ENCODE measurements around the gene CTIF. TPM values are rescaled to one million over a fixed set of nuclear protein-coding genes. Genes with fewer than 3 reads are reported as not detected.

CTIF gene
- total RNA-seq, 2 experiments from 2014 or later: 3.6 to 4.1 TPM

DNA sequence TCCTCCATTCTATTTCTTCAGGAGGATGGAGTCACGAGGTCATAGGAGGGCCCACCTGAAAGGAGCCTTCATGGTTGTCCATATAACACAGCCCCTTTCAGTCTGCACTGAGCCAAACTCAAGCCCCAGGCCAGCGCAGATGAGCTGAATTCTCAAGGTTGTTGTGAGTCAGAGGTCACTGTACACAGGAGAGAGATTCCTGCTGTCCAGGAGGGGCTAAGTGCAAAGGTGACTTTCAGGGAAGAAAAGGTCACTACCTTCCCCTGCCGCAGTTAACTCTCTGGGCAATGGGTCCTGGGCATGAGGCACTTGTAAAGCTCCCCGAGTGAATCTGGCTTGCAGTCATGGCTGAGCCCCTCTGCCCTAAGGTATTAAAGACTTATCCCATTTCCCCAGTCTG lies 150.7 kb downstream of the CTIF start:
- H3K36me3 Mint-ChIP-seq (ENCODE audit: low read depth): no peaks in the 10 kb centered on the region
- H3K27ac Mint-ChIP-seq: no peak overlapping the region
- no peaks in the 10 kb centered on the region for H3K9me3 Mint-ChIP-seq
- H3K4me3 Mint-ChIP-seq: no peak overlapping the region
- intact Hi-C loops (cut with micrococcal nuclease): no loop called here
- no peak for DNase-seq
- no peaks in the 10 kb centered on the region for H3K4me1 Mint-ChIP-seq (ENCODE audit: low read depth)
- CTCF ChIA-PET: interaction anchor here (1.1 kb wide), 1 partner anchor 16 kb away, joined by 4 read pairs; no protein-coding TSS in a partner anchor
- H3K27me3 Mint-ChIP-seq (ENCODE audit: low read depth): no peaks in the 10 kb centered on the region

DNA sequence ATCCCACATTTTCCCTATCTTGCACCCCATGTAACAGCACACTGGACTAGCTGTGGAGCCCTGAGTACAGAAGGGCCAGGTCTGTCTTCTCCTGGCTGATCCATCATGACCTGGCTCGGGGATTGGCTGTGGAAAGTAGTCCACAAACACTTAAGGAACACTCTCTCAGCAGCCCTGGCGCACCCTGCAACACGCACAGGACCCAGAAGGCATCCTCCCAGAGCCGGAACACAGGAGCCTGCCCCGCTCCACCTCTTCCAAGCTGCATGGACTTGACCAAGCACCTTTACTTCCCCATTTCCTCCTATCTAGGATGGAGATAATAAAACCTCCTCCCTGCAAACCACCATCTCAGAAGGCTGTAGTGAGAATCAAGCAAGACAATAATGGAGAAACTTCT lies 151.7 kb downstream of the CTIF start:
- no peaks in the 10 kb centered on the region for H3K9me3 Mint-ChIP-seq
- H3K36me3 Mint-ChIP-seq (ENCODE audit: low read depth): no peaks in the 10 kb centered on the region
- H3K4me3 Mint-ChIP-seq: no peak overlapping the region
- intact Hi-C loops (cut with micrococcal nuclease): no loop called here
- no peak overlapping the region for H3K27ac Mint-ChIP-seq
- H3K4me1 Mint-ChIP-seq (ENCODE audit: low read depth): no peaks in the 10 kb centered on the region
- CTCF ChIA-PET: interaction anchor here (0.6 kb wide), 1 partner anchor 455 kb away, joined by 3 read pairs; no protein-coding TSS in a partner anchor
- no peak for DNase-seq
- no peaks in the 10 kb centered on the region for H3K27me3 Mint-ChIP-seq (ENCODE audit: low read depth)

DNA sequence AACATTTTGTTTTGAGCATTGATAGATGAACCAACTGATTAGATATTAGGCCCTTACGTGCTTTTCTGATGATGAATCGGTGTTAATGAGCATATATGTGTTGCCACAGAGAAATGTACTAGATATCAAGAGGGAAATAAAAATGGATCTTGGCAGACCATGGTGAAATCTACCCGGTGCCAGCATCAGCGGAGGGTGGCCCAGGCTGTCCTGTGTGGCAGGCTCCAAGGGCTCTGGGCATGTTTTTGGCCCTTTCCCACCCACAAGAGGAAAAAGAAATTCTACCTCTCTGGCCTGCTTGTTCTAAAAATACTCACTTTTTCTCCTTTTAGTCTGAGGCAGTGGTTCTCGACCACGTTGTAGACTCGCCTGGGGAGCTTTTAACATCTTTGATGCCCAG lies 154.2 kb downstream of the CTIF start:
- no peak for DNase-seq
- no peak overlapping the region for H3K27ac Mint-ChIP-seq
- H3K36me3 Mint-ChIP-seq (ENCODE audit: low read depth): no peaks in the 10 kb centered on the region
- no peaks in the 10 kb centered on the region for H3K4me1 Mint-ChIP-seq (ENCODE audit: low read depth)
- H3K27me3 Mint-ChIP-seq (ENCODE audit: low read depth): no peaks in the 10 kb centered on the region
- intact Hi-C loops (cut with micrococcal nuclease): no loop called here
- no peak overlapping the region for H3K4me3 Mint-ChIP-seq
- CTCF ChIA-PET: no interaction called here
- H3K9me3 Mint-ChIP-seq: no peaks in the 10 kb centered on the region

DNA sequence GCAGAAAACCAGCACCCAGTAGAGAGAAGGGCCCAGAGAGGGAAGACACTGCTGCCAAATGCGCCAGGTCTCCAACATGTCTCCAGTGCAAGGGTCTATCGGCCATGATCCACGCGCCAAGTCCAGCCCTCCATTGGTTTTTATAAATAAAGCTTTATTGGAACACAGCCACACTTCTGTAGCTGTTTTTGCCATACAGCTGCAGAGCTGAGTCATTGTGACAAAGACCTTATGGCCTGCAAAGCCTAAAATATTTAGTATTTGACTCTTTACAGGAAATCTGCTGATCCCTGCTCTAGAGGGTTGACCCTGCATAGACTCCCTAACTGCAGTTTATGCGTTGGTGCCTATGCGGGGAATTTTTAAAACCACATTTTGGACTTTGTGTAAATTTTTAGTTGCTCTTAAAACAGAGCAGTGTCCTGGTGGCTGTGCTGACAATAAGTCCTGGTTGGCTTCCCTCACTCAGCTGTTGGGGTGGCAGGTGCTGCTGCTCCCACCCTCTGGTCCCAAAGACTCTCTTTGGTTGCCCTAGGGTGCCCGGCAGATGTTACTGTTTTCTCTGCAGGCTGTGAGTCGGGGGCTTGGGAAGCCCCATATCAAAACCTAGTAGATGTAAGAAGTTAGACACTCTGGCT lies 154.9 kb downstream of the CTIF start:
- no peak for DNase-seq
- Mint-ChIP-seq H3K27ac (no peak overlapping the region), H3K4me3 (no peak overlapping the region), H3K27me3 (ENCODE audit: low read depth) (no peaks in the 10 kb centered on the region), H3K36me3 (ENCODE audit: low read depth) (no peaks in the 10 kb centered on the region), H3K4me1 (ENCODE audit: low read depth) (no peaks in the 10 kb centered on the region), H3K9me3 (no peaks in the 10 kb centered on the region)
- CTCF ChIA-PET: no interaction called here
- intact Hi-C loops (cut with micrococcal nuclease): no loop called here

DNA sequence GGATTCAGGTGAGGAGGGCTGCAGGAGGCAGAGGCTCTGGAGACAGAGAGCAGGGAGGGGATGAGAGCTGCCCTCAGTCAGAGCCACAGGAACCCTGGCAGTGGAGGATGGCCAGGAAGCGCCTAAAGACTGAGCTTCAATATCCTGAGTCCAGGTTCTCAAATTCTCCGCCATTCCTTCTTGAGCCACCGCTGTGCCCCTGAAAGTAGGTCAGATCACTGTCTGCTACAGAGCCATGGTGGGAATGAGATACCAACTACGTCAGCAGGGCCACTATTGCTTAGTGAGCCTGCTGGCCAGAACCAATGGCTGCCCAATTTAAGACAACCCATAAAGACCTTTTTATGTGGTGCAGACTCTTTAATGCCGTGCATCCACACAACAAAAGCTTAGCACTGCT lies 155.5 kb downstream of the CTIF start:
- Mint-ChIP-seq H3K4me3 (no peak overlapping the region), H3K4me1 (ENCODE audit: low read depth) (no peaks in the 10 kb centered on the region), H3K9me3 (no peaks in the 10 kb centered on the region), H3K27me3 (ENCODE audit: low read depth) (no peaks in the 10 kb centered on the region), H3K27ac (no peak overlapping the region), H3K36me3 (ENCODE audit: low read depth) (no peaks in the 10 kb centered on the region)
- CTCF ChIA-PET: no interaction called here
- DNase-seq: no peak
- intact Hi-C loops (cut with micrococcal nuclease): no loop called here

DNA sequence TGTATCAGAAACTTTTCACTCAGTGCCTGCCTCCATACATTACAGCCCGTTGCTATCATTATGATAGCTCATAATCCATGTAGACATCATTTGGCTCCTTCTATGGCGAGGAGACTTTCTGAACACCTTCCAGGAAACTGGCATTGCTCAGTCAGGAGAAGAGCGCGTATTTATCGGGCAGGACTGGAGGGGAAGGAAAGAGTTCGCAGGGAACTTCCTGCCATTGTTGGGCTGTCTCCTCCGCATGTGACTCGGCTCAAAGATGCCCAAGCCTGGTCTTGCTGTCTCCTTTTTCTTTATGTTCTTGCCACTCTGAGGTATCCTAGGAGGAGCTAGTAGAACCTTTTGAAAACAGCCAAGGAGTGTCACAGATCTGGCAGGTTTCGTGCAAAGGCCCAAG lies 156.8 kb downstream of the CTIF start:
- Mint-ChIP-seq H3K27ac (no peak overlapping the region), H3K4me1 (ENCODE audit: low read depth) (no peaks in the 10 kb centered on the region)

DNA sequence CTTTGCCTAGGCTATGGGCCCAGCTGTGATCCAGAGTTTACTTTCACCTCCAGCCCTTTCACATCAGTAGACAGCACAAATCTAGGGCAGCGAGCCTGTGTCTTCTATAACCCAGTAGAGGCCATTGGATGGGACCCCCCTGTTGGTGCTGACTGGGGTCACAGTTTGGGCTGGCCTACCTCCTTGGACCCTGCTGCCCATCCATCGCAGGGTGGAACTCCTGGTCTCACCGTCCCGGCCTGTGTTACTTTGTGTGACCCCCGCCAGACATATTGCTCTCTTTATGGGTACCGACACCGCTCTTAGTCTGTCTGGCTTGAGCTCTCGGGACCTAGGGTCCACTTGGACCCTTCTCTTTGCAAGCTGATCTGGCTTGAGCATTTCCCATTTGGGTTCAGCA lies 157.4 kb downstream of the CTIF start:
- H3K4me3 Mint-ChIP-seq: no peak overlapping the region
- H3K27ac Mint-ChIP-seq: no peak overlapping the region
- CTCF ChIA-PET: no interaction called here
- intact Hi-C loops (cut with micrococcal nuclease): no loop called here
- no peaks in the 10 kb centered on the region for H3K9me3 Mint-ChIP-seq
- no peak for DNase-seq
- no peaks in the 10 kb centered on the region for H3K4me1 Mint-ChIP-seq (ENCODE audit: low read depth)
- H3K27me3 Mint-ChIP-seq (ENCODE audit: low read depth): no peaks in the 10 kb centered on the region
- no peaks in the 10 kb centered on the region for H3K36me3 Mint-ChIP-seq (ENCODE audit: low read depth)

More for the DNA sequence above, 156.8 kb downstream of the CTIF start:
- intact Hi-C loops (cut with micrococcal nuclease): no loop called here
- no peak overlapping the region for H3K4me3 Mint-ChIP-seq
- H3K36me3 Mint-ChIP-seq (ENCODE audit: low read depth): no peaks in the 10 kb centered on the region
- H3K27me3 Mint-ChIP-seq (ENCODE audit: low read depth): no peaks in the 10 kb centered on the region
- CTCF ChIA-PET: no interaction called here
- DNase-seq: no peak
- no peaks in the 10 kb centered on the region for H3K9me3 Mint-ChIP-seq

DNA sequence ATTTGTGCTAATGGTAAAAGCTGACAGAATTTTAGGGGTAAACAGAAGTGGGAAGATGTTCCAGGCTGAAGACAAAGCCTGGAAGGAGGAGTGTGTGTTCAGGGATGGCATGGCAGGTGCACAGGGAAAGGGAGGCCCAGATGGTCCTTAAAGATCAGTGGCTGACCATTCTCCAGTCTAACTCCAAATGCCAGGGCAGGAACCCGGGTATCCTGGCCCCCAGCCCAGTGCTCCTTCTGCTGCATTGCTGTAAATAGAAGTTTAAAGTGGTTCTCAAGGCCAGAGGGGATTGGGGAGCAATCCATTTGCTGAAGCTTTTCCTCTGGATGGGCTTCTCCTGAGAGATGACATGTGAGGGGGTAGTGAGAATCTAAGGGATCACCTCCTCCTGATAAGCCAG lies 158.6 kb downstream of the CTIF start:
- H3K4me1 Mint-ChIP-seq (ENCODE audit: low read depth): no peaks in the 10 kb centered on the region
- no peaks in the 10 kb centered on the region for H3K27me3 Mint-ChIP-seq (ENCODE audit: low read depth)
- H3K27ac Mint-ChIP-seq: no peak overlapping the region
- DNase-seq: no peak
- CTCF ChIA-PET: no interaction called here
- no peaks in the 10 kb centered on the region for H3K9me3 Mint-ChIP-seq
- no peak overlapping the region for H3K4me3 Mint-ChIP-seq
- H3K36me3 Mint-ChIP-seq (ENCODE audit: low read depth): no peaks in the 10 kb centered on the region
- intact Hi-C loops (cut with micrococcal nuclease): no loop called here

DNA sequence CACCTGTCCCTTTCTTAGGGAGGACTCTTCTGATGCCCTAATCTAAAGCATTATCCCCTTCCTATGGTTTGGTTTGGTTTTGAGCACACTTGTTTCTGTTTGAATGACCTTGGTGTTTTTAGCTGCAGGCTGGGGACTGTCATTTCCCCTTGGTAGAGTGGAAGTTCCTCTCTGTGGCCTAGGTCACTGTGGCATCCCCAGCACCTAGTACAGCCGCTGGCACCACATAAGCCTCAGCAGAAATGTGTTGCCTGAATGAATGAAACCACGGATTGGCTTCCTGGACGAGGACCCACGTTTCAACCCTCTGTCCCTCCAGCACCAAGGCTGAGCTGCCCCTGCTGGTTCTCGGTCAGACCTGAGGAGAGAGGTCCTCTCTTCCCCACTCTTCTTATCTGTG lies 159.9 kb downstream of the CTIF start:
- Mint-ChIP-seq H3K4me3 (no peak overlapping the region), H3K4me1 (ENCODE audit: low read depth) (no peaks in the 10 kb centered on the region), H3K27ac (no peak overlapping the region), H3K9me3 (no peaks in the 10 kb centered on the region), H3K36me3 (ENCODE audit: low read depth) (no peaks in the 10 kb centered on the region), H3K27me3 (ENCODE audit: low read depth) (no peaks in the 10 kb centered on the region)
- intact Hi-C loops (cut with micrococcal nuclease): no loop called here
- DNase-seq: no peak
- CTCF ChIA-PET: no interaction called here

DNA sequence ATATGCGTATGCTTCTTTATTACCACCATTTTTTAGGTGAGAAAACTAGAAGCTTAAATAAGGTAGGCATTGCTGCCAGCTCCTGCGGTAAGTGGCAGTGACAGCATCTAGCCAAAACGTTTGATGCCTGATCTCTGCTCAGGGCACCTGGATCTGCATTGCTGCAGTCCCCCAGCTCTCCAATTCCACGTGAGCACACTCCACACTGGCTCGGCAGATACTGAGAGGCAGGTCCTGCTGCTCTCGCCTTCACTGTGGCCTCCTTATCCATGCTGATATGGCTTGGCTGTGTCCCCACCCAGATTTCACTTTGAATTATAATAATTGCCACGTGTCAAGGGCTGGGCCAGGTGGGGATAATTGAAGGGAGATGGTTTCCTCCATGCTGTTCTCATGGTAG lies 160.9 kb downstream of the CTIF start:
- H3K36me3 Mint-ChIP-seq (ENCODE audit: low read depth): no peaks in the 10 kb centered on the region
- CTCF ChIA-PET: no interaction called here
- no peak overlapping the region for H3K27ac Mint-ChIP-seq
- H3K27me3 Mint-ChIP-seq (ENCODE audit: low read depth): no peaks in the 10 kb centered on the region
- H3K9me3 Mint-ChIP-seq: no peaks in the 10 kb centered on the region
- no peak for DNase-seq
- intact Hi-C loops (cut with micrococcal nuclease): no loop called here
- H3K4me3 Mint-ChIP-seq: no peak overlapping the region
- H3K4me1 Mint-ChIP-seq (ENCODE audit: low read depth): no peaks in the 10 kb centered on the region

DNA sequence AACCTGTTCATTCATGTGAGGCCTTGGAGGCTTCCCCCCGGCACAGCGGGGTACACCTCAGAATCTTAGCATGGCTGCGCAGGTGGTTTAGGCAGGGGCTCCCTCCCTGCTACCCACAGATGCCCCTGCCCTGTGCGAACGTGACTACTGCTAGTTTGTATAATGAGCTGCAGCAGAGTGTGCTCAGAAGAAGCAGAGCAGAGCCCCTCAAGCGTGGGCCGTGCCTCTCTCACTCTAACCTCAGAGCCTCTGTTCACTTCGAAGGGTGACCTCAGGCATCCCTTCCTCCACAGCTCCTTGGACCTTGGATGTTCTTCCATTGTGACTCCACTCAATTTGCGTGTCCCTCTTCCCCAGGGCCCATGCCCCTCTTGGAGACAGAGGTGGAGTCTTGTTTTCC lies 161.6 kb downstream of the CTIF start:
- DNase-seq: no peak
- Mint-ChIP-seq H3K9me3 (no peaks in the 10 kb centered on the region), H3K27me3 (ENCODE audit: low read depth) (no peaks in the 10 kb centered on the region), H3K4me1 (ENCODE audit: low read depth) (no peaks in the 10 kb centered on the region), H3K4me3 (no peak overlapping the region), H3K36me3 (ENCODE audit: low read depth) (no peaks in the 10 kb centered on the region), H3K27ac (no peak overlapping the region)
- CTCF ChIA-PET: no interaction called here
- intact Hi-C loops (cut with micrococcal nuclease): no loop called here

DNA sequence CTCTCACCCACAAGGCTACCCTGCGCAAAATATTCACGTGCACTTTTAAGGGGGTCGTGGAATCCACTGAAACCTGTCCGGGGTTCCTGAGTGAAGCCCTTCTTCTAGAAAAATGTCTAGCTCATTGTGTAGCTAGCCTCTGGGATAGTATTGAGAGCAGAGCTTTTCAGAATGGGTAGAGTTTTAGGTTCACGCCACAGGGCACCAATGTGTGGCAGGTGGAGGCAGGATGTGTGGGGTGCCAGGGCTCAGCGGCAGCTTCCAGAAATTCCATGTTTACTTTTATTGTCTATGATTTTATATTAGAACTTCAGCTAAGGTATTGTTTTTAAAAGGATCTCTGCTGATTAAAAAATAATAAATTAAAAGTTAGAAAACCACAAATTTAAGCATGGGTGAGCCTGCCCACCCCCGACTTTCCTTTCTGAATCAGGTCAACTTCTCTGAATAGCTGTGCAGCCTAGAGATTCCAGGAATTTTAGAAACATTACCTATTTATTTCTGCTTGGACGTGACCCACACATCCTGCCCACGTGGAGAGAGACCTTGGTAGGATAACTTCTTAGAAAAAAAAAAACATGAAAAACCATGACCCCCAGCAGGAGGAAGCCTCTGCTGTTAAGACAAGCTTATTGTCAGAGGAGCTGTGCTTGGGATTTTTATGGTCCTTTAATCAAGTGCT lies 163.7 kb downstream of the CTIF start:
- CTCF ChIA-PET: interaction anchor here (0.6 kb wide), 1 partner anchor 279 kb away, joined by 3 read pairs; no protein-coding TSS in a partner anchor
- no peak for DNase-seq
- Mint-ChIP-seq H3K4me1 (ENCODE audit: low read depth) (no peaks in the 10 kb centered on the region), H3K9me3 (no peaks in the 10 kb centered on the region), H3K4me3 (no peak overlapping the region), H3K36me3 (ENCODE audit: low read depth) (no peaks in the 10 kb centered on the region), H3K27ac (no peak overlapping the region), H3K27me3 (ENCODE audit: low read depth) (no peaks in the 10 kb centered on the region)
- intact Hi-C loops (cut with micrococcal nuclease): no loop called here

DNA sequence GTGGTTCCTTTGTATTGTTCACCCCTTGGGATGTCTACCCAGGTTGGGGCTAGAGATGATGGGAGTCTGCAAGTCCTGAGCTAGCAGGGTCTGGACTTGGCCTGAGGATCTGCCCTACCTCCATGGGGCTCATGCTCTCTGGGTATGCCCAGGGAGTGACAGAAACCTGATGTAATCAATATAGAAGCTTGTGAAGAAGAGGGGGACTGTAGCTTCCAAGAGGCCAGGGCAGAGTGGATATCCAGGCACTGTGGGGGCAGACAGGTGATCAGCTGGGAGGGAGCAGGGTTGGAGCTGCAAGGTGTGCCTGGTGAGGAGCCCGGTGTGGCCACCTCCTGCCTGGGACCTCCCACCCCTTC lies 164.2 kb downstream of the CTIF start:
- no peaks in the 10 kb centered on the region for H3K36me3 Mint-ChIP-seq (ENCODE audit: low read depth)
- CTCF ChIA-PET: no interaction called here
- H3K9me3 Mint-ChIP-seq: no peaks in the 10 kb centered on the region
- no peak overlapping the region for H3K27ac Mint-ChIP-seq
- H3K4me3 Mint-ChIP-seq: no peak overlapping the region
- no peaks in the 10 kb centered on the region for H3K27me3 Mint-ChIP-seq (ENCODE audit: low read depth)
- H3K4me1 Mint-ChIP-seq (ENCODE audit: low read depth): no peaks in the 10 kb centered on the region
- intact Hi-C loops (cut with micrococcal nuclease): no loop called here
- no peak for DNase-seq
